IgD-negative memory B cell (primary cell): ENCODE measurements around the gene AURKAIP1. TPM values are rescaled to one million over a fixed set of nuclear protein-coding genes. Genes with fewer than 3 reads are reported as not detected.
A peak's percentile ranks its signal among the peaks of the same experiment; 100 is the strongest.

ENCODE experiments used
- H3K27ac Mint-ChIP-seq, 3 donors: one replicate each; pipeline ENCODE4 v1.8.0; 2020 to 2022; ENCODE audit warnings: mild to moderate bottlenecking in 3 of 3, mixed read lengths in 3 of 3, moderate library complexity in 1 of 3
- H3K27me3 Mint-ChIP-seq: one replicate; pipeline ENCODE4 v1.8.0; 2021; ENCODE audit warnings: mixed read lengths
- H3K36me3 Mint-ChIP-seq: one replicate; pipeline ENCODE4 v1.8.0; 2020; ENCODE audit warnings: mild to moderate bottlenecking, mixed read lengths
- H3K4me1 Mint-ChIP-seq, 3 donors: one replicate each; pipeline ENCODE4 v1.8.0; 2020 to 2022; ENCODE audit warnings: mixed read lengths in 3 of 3, mild to moderate bottlenecking in 1 of 3
- H3K4me3 Mint-ChIP-seq, 4 donors: one replicate each; pipeline ENCODE4 v1.8.0; 2020 to 2022; ENCODE audit warnings: mild to moderate bottlenecking in 4 of 4, mixed read lengths in 4 of 4, moderate library complexity in 3 of 4
- H3K9me3 Mint-ChIP-seq, 3 donors: one replicate each; pipeline ENCODE4 v1.8.0; 2020 to 2021; ENCODE audit warnings: mixed read lengths in 3 of 3, mild to moderate bottlenecking in 1 of 3
- polyA plus RNA-seq: library from polyadenylated mRNA; unstranded; fragments of 300-500 nt; fragmentation: Illumina TruSeq; gene quantifications from one replicate; pipeline ENCODE4 v1.2.3, GENCODE V29; 2021

AURKAIP1 gene
- polyA plus RNA-seq, 1 donor from 2014 or later: 177 TPM

- H3K9me3 Mint-ChIP-seq: no peaks in the 10 kb centered on the region
- no peak overlapping the region for H3K4me3 Mint-ChIP-seq
- H3K4me1 Mint-ChIP-seq: peaks cover 8 to 14% (median 8%) of the 10 kb centered on the region in 3 donors
- no peaks in the 10 kb centered on the region for H3K27me3 Mint-ChIP-seq
- peaks cover 4% of the 10 kb centered on the region for H3K36me3 Mint-ChIP-seq
- H3K27ac Mint-ChIP-seq: no peak overlapping the region
Measured at GRCh38 chr1:1333551-1334241, 41.3 kb downstream of the AURKAIP1 start.

- Mint-ChIP-seq H3K27ac (no peak overlapping the region), H3K36me3 (peaks cover 4% of the 10 kb centered on the region), H3K27me3 (no peaks in the 10 kb centered on the region), H3K9me3 (no peaks in the 10 kb centered on the region), H3K4me3 (no peak overlapping the region), H3K4me1 (peaks cover 8 to 14% (median 8%) of the 10 kb centered on the region in 3 donors)
Measured at GRCh38 chr1:1332774-1333480, 42.1 kb downstream of the AURKAIP1 start.

- Mint-ChIP-seq H3K4me3 (no peak overlapping the region), H3K27me3 (no peaks in the 10 kb centered on the region), H3K27ac (no peak overlapping the region), H3K9me3 (no peaks in the 10 kb centered on the region), H3K4me1 (peaks cover 8 to 14% (median 8%) of the 10 kb centered on the region in 3 donors), H3K36me3 (peaks cover 4% of the 10 kb centered on the region)
Measured at GRCh38 chr1:1332031-1332755, 42.8 kb downstream of the AURKAIP1 start.

GRCh38 chr1:1331068-1331965 is 43.7 kb downstream of the AURKAIP1 start, which contains the start of gene TAS1R3:
TAS1R3 (plus strand) TSS chr1:1331280; CDS start chr1:1331346, 66 bp downstream.
- peak within 1 kb of the TSS in 2 of 3 donors; percentile 46 to 64 for H3K27ac Mint-ChIP-seq
- H3K4me1 Mint-ChIP-seq: peaks cover 8 to 14% (median 8%) of the 10 kb centered on the region in 3 donors
- H3K36me3 Mint-ChIP-seq: peaks cover 4% of the 10 kb centered on the region
- no peaks in the 10 kb centered on the region for H3K9me3 Mint-ChIP-seq
- peak within 1 kb of the TSS; percentile 63 to 89 (median 78) for H3K4me3 Mint-ChIP-seq
- H3K27me3 Mint-ChIP-seq: no peaks in the 10 kb centered on the region

GRCh38 chr1:1330366-1331067 is 44.5 kb downstream of the AURKAIP1 start:
- no peaks in the 10 kb centered on the region for H3K27me3 Mint-ChIP-seq
- peaks cover 4% of the 10 kb centered on the region for H3K36me3 Mint-ChIP-seq
- peak overlapping the region in 1 of 3 donors; percentile 64 for H3K27ac Mint-ChIP-seq
- H3K4me1 Mint-ChIP-seq: peaks cover 8 to 18% (median 12%) of the 10 kb centered on the region in 3 donors
- peak overlapping the region; percentile 63 to 89 (median 78) for H3K4me3 Mint-ChIP-seq
- no peaks in the 10 kb centered on the region for H3K9me3 Mint-ChIP-seq

GRCh38 chr1:1329304-1330210 is 45.5 kb downstream of the AURKAIP1 start:
- H3K27me3 Mint-ChIP-seq: no peaks in the 10 kb centered on the region
- peak overlapping the region in 2 of 4 donors; percentile 39 to 83 for H3K4me3 Mint-ChIP-seq
- H3K9me3 Mint-ChIP-seq: no peaks in the 10 kb centered on the region
- H3K27ac Mint-ChIP-seq: peak overlapping the region in 2 of 3 donors; percentile 46 to 64
- H3K36me3 Mint-ChIP-seq: peaks cover 4% of the 10 kb centered on the region
- H3K4me1 Mint-ChIP-seq: peaks cover 8 to 18% (median 12%) of the 10 kb centered on the region in 3 donors

GRCh38 chr1:1328254-1328653 is 46.8 kb downstream of the AURKAIP1 start:
- Mint-ChIP-seq H3K4me3 (no peak overlapping the region), H3K36me3 (peaks cover 4% of the 10 kb centered on the region), H3K4me1 (peaks cover 8 to 20% (median 14%) of the 10 kb centered on the region in 3 donors), H3K27me3 (no peaks in the 10 kb centered on the region), H3K9me3 (no peaks in the 10 kb centered on the region), H3K27ac (no peak overlapping the region)

GRCh38 chr1:1327291-1327690 is 47.7 kb downstream of the AURKAIP1 start:
- Mint-ChIP-seq H3K27me3 (no peaks in the 10 kb centered on the region), H3K4me1 (peaks cover 8 to 23% (median 18%) of the 10 kb centered on the region in 3 donors), H3K27ac (peak overlapping the region in 1 of 3 donors; percentile 68), H3K9me3 (no peaks in the 10 kb centered on the region), H3K36me3 (peaks cover 4% of the 10 kb centered on the region), H3K4me3 (peak overlapping the region in 1 of 4 donors; percentile 49)

- H3K27ac Mint-ChIP-seq: peak overlapping the region in 2 of 3 donors; percentile 65 to 81
- H3K36me3 Mint-ChIP-seq: peaks cover 4% of the 10 kb centered on the region
- H3K4me1 Mint-ChIP-seq: peaks cover 7 to 25% (median 21%) of the 10 kb centered on the region in 3 donors
- no peaks in the 10 kb centered on the region for H3K27me3 Mint-ChIP-seq
- H3K9me3 Mint-ChIP-seq: no peaks in the 10 kb centered on the region
- H3K4me3 Mint-ChIP-seq: peak overlapping the region; percentile 50 to 87 (median 81)
Measured at GRCh38 chr1:1326075-1326605, 48.9 kb downstream of the AURKAIP1 start.

GRCh38 chr1:1325288-1326074 is 49.5 kb downstream of the AURKAIP1 start:
- Mint-ChIP-seq H3K9me3 (no peaks in the 10 kb centered on the region), H3K36me3 (peaks cover 4% of the 10 kb centered on the region), H3K27ac (peak overlapping the region; percentile 35 to 81 (median 65)), H3K27me3 (no peaks in the 10 kb centered on the region), H3K4me1 (peaks cover 4 to 21% (median 21%) of the 10 kb centered on the region in 3 donors), H3K4me3 (peak overlapping the region; percentile 76 to 87 (median 82))

- Mint-ChIP-seq H3K4me3 (peak within 1 kb of the TSS; percentile 85 to 94 (median 90)), H3K9me3 (no peaks in the 10 kb centered on the region), H3K36me3 (peaks cover 4% of the 10 kb centered on the region), H3K27ac (peak within 1 kb of the TSS; percentile 85 to 97 (median 93)), H3K27me3 (no peaks in the 10 kb centered on the region), H3K4me1 (peaks cover 0 to 17% (median 17%) of the 10 kb centered on the region in 3 donors)
Measured at GRCh38 chr1:1324524-1325287, 50.3 kb downstream of the AURKAIP1 start, which contains the start of the genes CPTP and INTS11. CPTP (plus strand) TSS chr1:1324802; CDS start chr1:1326911, 2,109 bp downstream. INTS11 (minus strand) TSS chr1:1324660; CDS start chr1:1324608, 52 bp downstream.
